Measurements from ENCODE around the gene P2RX7.

Gene P2RX7

DNA sequence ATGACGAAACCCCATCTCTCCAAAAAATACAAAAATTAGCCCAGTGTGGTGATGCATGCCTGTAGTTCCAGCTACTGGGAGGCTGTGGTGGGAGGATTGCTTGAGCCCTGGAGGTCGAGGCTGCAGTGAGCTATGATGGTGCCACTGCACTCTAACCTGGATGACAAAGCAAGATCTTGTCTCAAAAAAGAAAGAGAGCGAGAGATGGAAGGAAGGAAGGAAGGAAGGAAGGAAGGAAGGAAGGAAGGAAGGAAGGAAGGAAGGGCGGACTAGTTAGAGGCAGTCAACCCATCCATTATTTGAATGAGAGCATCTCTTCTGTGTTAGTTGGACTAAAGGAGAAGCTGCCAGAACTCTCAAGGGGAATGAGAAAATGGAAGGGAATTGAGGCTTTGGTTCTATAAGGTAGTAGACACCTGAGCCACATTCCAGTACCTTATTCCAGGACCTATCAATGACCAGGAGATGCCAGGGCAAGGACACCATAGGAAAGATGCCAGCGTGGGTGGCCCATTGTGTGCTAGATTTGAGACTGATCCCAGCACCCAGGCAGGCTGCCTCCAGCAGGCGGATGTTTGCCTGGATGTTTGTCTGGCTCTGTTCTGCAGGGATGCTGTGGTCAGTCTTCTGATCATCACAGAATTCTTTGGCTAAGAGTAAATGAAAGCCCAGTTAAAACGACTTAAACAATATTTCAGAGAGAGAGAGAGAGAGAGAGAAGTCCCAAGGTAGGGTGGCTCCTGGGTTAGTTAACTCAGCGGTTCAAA is 11.5 kb upstream of the P2RX7 start:
- ATAC-seq, result no peak
- no peak for TF ChIP-seq ESRRG (CRISPR knock-in tag; IDR thresholded peaks at IDR 0.05)
- TF ChIP-seq, protein P1, sequence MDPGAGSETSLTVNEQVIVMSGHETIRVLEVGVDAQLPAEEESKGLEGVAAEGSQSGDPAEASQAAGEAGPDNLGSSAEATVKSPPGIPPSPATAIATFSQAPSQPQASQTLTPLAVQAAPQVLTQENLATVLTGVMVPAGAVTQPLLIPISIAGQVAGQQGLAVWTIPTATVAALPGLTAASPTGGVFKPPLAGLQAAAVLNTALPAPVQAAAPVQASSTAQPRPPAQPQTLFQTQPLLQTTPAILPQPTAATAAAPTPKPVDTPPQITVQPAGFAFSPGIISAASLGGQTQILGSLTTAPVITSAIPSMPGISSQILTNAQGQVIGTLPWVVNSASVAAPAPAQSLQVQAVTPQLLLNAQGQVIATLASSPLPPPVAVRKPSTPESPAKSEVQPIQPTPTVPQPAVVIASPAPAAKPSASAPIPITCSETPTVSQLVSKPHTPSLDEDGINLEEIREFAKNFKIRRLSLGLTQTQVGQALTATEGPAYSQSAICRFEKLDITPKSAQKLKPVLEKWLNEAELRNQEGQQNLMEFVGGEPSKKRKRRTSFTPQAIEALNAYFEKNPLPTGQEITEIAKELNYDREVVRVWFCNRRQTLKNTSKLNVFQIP (CRISPR knock-in tag; IDR thresholded peaks at IDR 0.05; ENCODE audit: borderline replicate concordance, low read depth), result no peak

DNA sequence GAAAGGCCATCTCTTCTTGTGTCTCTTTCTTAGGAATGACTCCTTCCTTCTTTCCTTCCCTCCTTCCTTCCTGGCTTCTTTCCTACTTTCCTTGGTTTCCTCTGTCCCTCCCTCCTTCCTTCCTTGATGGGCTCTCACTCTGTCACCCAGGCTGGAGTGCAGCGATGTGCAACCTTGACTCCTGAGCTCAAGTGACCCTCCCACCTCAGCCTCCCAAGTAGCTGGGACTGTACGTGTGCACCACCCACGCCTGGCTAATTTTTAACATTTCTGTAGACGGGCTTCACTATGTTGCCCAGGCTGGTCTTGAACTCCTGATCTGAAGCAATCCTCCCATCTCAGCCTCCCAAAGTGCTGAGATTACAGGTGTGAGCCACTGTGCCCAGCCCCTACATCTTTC is 10.9 kb upstream of the P2RX7 start:
- no peak for ATAC-seq
- no peak for TF ChIP-seq ZFP30 (CRISPR knock-in tag; IDR thresholded peaks at IDR 0.05)
- no peak for TF ChIP-seq BACH2 (CRISPR knock-in tag; IDR thresholded peaks at IDR 0.05; ENCODE audit: borderline replicate concordance)
- TF ChIP-seq PPARA (CRISPR knock-in tag; IDR thresholded peaks at IDR 0.05; ENCODE audit: borderline replicate concordance), result no peak
- TF ChIP-seq ISL1 (CRISPR knock-in tag; IDR thresholded peaks at IDR 0.05), result no peak
- no peak for TF ChIP-seq ZNF70 (CRISPR knock-in tag; IDR thresholded peaks at IDR 0.05)
- TF ChIP-seq ARNTL (CRISPR knock-in tag; IDR thresholded peaks at IDR 0.05; ENCODE audit: borderline replicate concordance, low read depth), result no peak
- no peak for TF ChIP-seq SNAI2 (CRISPR knock-in tag; IDR thresholded peaks at IDR 0.05)
- no peak for TF ChIP-seq TOX (CRISPR knock-in tag; IDR thresholded peaks at IDR 0.05; ENCODE audit: borderline replicate concordance)
- no peak for TF ChIP-seq TSHZ2 (CRISPR knock-in tag; IDR thresholded peaks at IDR 0.05)
- no peak for TF ChIP-seq ZFP3 (CRISPR knock-in tag; IDR thresholded peaks at IDR 0.05)
- no peak for TF ChIP-seq GLIS3 (CRISPR knock-in tag; IDR thresholded peaks at IDR 0.05)
- no peak for TF ChIP-seq CSDC2 (CRISPR knock-in tag; IDR thresholded peaks at IDR 0.05)
- TF ChIP-seq ZNF565 (CRISPR knock-in tag; conservative IDR thresholded peaks at IDR 0.05; ENCODE audit: low read depth), result no peak
- TF ChIP-seq, protein P1 (CRISPR knock-in tag; IDR thresholded peaks at IDR 0.05; ENCODE audit: borderline replicate concordance, low read depth), result no peak
- no peak for TF ChIP-seq ESRRG (CRISPR knock-in tag; IDR thresholded peaks at IDR 0.05)
- TF ChIP-seq OSR1 (CRISPR knock-in tag; IDR thresholded peaks at IDR 0.05), result no peak
- TF ChIP-seq, protein P2, sequence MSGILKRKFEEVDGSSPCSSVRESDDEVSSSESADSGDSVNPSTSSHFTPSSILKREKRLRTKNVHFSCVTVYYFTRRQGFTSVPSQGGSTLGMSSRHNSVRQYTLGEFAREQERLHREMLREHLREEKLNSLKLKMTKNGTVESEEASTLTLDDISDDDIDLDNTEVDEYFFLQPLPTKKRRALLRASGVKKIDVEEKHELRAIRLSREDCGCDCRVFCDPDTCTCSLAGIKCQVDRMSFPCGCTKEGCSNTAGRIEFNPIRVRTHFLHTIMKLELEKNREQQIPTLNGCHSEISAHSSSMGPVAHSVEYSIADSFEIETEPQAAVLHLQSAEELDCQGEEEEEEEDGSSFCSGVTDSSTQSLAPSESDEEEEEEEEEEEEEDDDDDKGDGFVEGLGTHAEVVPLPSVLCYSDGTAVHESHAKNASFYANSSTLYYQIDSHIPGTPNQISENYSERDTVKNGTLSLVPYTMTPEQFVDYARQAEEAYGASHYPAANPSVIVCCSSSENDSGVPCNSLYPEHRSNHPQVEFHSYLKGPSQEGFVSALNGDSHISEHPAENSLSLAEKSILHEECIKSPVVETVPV (CRISPR knock-in tag; IDR thresholded peaks at IDR 0.05), result no peak

DNA sequence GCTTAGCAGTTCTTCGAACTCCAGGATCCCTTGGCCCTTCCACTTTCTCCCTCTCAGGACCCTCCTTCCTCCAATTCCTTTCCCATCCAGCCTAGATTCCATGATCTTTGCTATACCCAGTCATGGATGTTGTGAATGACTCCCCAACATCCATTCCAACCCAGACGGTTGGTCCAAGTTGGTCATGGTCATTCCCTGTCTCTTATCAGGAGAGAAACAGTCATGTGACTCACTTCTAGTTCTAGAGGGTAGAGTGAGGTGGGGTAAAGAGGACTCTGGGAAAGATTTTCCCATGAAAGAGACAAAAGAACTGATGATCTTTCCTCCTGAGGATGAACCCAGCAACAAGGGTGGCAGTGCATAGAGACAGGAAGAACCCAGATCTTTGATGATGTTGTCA is 9.2 kb upstream of the P2RX7 start:
- ATAC-seq, result no peak
- TF ChIP-seq ZNF70 (CRISPR knock-in tag; IDR thresholded peaks at IDR 0.05), result no peak
- TF ChIP-seq ZFP30 (CRISPR knock-in tag; IDR thresholded peaks at IDR 0.05), result no peak
- TF ChIP-seq BACH2 (CRISPR knock-in tag; IDR thresholded peaks at IDR 0.05; ENCODE audit: borderline replicate concordance), result no peak

- ATAC-seq, result peak; percentile 92
- TF ChIP-seq TSHZ2 (CRISPR knock-in tag; IDR thresholded peaks at IDR 0.05) (no peak), BACH2 (CRISPR knock-in tag; IDR thresholded peaks at IDR 0.05; ENCODE audit: borderline replicate concordance) (no peak), OSR1 (CRISPR knock-in tag; IDR thresholded peaks at IDR 0.05) (no peak), ISL1 (CRISPR knock-in tag; IDR thresholded peaks at IDR 0.05) (no peak), CSDC2 (CRISPR knock-in tag; IDR thresholded peaks at IDR 0.05) (no peak), ARNTL (CRISPR knock-in tag; IDR thresholded peaks at IDR 0.05; ENCODE audit: borderline replicate concordance, low read depth) (no peak), CREB5 (CRISPR knock-in tag; IDR thresholded peaks at IDR 0.05; ENCODE audit: low read depth) (no peak), RARB (CRISPR knock-in tag; IDR thresholded peaks at IDR 0.05) (no peak)
These were observed 8.1 kb upstream of the P2RX7 start for GRCh38 chr12:121124402-121125109.

Measured in SK-N-SH treated with all-trans-retinoic acid at 6 μM for 48 hours (cell line).